Parathyroid adenoma (tissue), 2 donors: ENCODE data around the gene EXOC7.
A peak's percentile ranks its signal among the peaks of the same experiment; 100 is the strongest.

Experiments
- H2AFZ ChIP-seq: fragments of 300-600 bp; sonication (generic); one replicate; pipeline ENCODE4 v1.7.0; 2017; ENCODE audit warnings: antibody characterized with exemption, mild to moderate bottlenecking
- H3K27ac ChIP-seq: fragments of 300-600 bp; sonication (generic); one replicate; pipeline ENCODE4 v1.7.0; 2017
- H3K27me3 ChIP-seq: fragments of 300-600 bp; sonication (generic); one replicate; pipeline ENCODE4 v1.7.0; 2017; ENCODE audit warnings: low read length; ENCODE audit not compliant: control insufficient read depth, insufficient read depth
- H3K36me3 ChIP-seq: fragments of 300-600 bp; sonication (generic); one replicate; pipeline ENCODE4 v1.7.0; 2017; ENCODE audit warnings: low read length; ENCODE audit not compliant: control insufficient read depth, insufficient read depth
- H3K4me1 ChIP-seq: fragments of 300-600 bp; sonication (generic); one replicate; pipeline ENCODE4 v1.7.0; 2017; ENCODE audit warnings: control low read depth
- H3K4me2 ChIP-seq: fragments of 300-600 bp; sonication (generic); one replicate; pipeline ENCODE4 v1.7.0; 2017; ENCODE audit warnings: low read length
- H3K4me3 ChIP-seq: fragments of 300-600 bp; sonication (generic); one replicate; pipeline ENCODE4 v1.7.0; 2017; ENCODE audit warnings: low read depth, low read length
- H3K79me2 ChIP-seq: fragments of 300-600 bp; sonication (generic); one replicate; pipeline ENCODE4 v1.7.0; 2017; ENCODE audit warnings: control low read depth
- H3K9ac ChIP-seq: fragments of 300-600 bp; sonication (generic); one replicate; pipeline ENCODE4 v1.7.0; 2017; ENCODE audit warnings: mild to moderate bottlenecking
- H3K9me3 ChIP-seq: fragments of 300-600 bp; sonication (generic); one replicate; pipeline ENCODE4 v1.7.0; 2017; ENCODE audit warnings: low read length; ENCODE audit not compliant: control insufficient read depth
- CTCF ChIP-seq: fragments of 300-600 bp; sonication (generic); IDR thresholded peaks from one replicate; pipeline ENCODE4 v1.7.0; 2017; ENCODE audit warnings: antibody characterized with exemption, mild to moderate bottlenecking
- donor health status: primary hyperparathyroidism.

The EXOC7 gene

GRCh38 chr17:76141212-76142038 is 37.8 kb upstream of the EXOC7 start, which contains the start of gene FOXJ1:
Gene FOXJ1 (minus strand): TSS chr17:76141245. CDS start chr17:76140395, 850 bp downstream.
- H3K27me3 ChIP-seq = peaks cover 9% of the 10 kb centered on the region
- H3K36me3 ChIP-seq = no peaks in the 10 kb centered on the region
- peaks cover 6% of the 10 kb centered on the region for H3K4me1 ChIP-seq
- H2AFZ ChIP-seq = peak within 1 kb of the TSS; percentile 40
- no peak within 1 kb of the TSS for H3K27ac ChIP-seq
- H3K4me3 ChIP-seq = peak within 1 kb of the TSS; percentile 58
- no peak for TF ChIP-seq CTCF
- no peak within 1 kb of the TSS for H3K9ac ChIP-seq
- peak within 1 kb of the TSS; percentile 66 for H3K4me2 ChIP-seq
- no peaks in the 10 kb centered on the region for H3K9me3 ChIP-seq
- no peaks in the 10 kb centered on the region for H3K79me2 ChIP-seq

- H3K27ac ChIP-seq = no peak overlapping the region
- H3K4me3 ChIP-seq = peak overlapping the region; percentile 58
- peak overlapping the region; percentile 66 for H3K4me2 ChIP-seq
- H3K36me3 ChIP-seq = no peaks in the 10 kb centered on the region
- H3K9me3 ChIP-seq = no peaks in the 10 kb centered on the region
- TF ChIP-seq CTCF = no peak
- H3K27me3 ChIP-seq = peaks cover 9% of the 10 kb centered on the region
- H2AFZ ChIP-seq = peak overlapping the region; percentile 40
- peaks cover 6% of the 10 kb centered on the region for H3K4me1 ChIP-seq
- no peak overlapping the region for H3K9ac ChIP-seq
- no peaks in the 10 kb centered on the region for H3K79me2 ChIP-seq
Measured at GRCh38 chr17:76140661-76141211, 37.1 kb upstream of the EXOC7 start.

GRCh38 chr17:76139801-76140660 is 36.4 kb upstream of the EXOC7 start:
- peaks cover 9% of the 10 kb centered on the region for H3K27me3 ChIP-seq
- no peak for TF ChIP-seq CTCF
- no peak overlapping the region for H3K27ac ChIP-seq
- H2AFZ ChIP-seq = peak overlapping the region; percentile 2
- H3K36me3 ChIP-seq = no peaks in the 10 kb centered on the region
- no peak overlapping the region for H3K4me3 ChIP-seq
- H3K4me2 ChIP-seq = no peak overlapping the region
- H3K79me2 ChIP-seq = no peaks in the 10 kb centered on the region
- H3K4me1 ChIP-seq = peaks cover 6% of the 10 kb centered on the region
- H3K9ac ChIP-seq = no peak overlapping the region
- no peaks in the 10 kb centered on the region for H3K9me3 ChIP-seq

- Histone ChIP-seq H3K4me2 (no peak overlapping the region), H3K9ac (no peak overlapping the region), H3K27ac (no peak overlapping the region), H2AFZ (no peak overlapping the region), H3K9me3 (no peaks in the 10 kb centered on the region), H3K79me2 (no peaks in the 10 kb centered on the region), H3K36me3 (no peaks in the 10 kb centered on the region), H3K4me3 (no peak overlapping the region), H3K4me1 (peaks cover 6% of the 10 kb centered on the region), H3K27me3 (peaks cover 9% of the 10 kb centered on the region)
- TF ChIP-seq CTCF = no peak
Measured at GRCh38 chr17:76138896-76139752, 35.5 kb upstream of the EXOC7 start.
